K562 (cell line): Measurements from ENCODE around the gene FPR1. TPM values are rescaled to one million over a fixed set of nuclear protein-coding genes. Genes with fewer than 3 reads are reported as not detected.

Experiments used
- ARHGAP35 ChIP-seq: fragments of 450-650 bp; IDR thresholded peaks from 2 replicates; pipeline ENCODE4 v1.6.1; 2018; ENCODE audit not compliant: partially characterized antibody
- E2F5 ChIP-seq: sonication (generic); formaldehyde crosslinking; IDR thresholded peaks from 2 replicates; pipeline ENCODE4 v1.8.0; 2022; ENCODE audit warnings: mild to moderate bottlenecking, missing genetic modification reagents
- FUS ChIP-seq: fragments of 200-400 bp; formaldehyde crosslinking; optimal IDR thresholded peaks from 2 replicates; pipeline ENCODE3; 2017; ENCODE audit warnings: low read depth, low read length
- GABPA ChIP-seq: fragments of 200-800 bp; sonication (Bioruptor generic); conservative IDR thresholded peaks from 2 replicates; pipeline ENCODE4 v1.6.1; 2016; ENCODE audit warnings: low read depth, missing genetic modification characterization, missing compliant biosample characterization
- HLTF ChIP-seq: fragments of 450-650 bp; IDR thresholded peaks from 2 replicates; pipeline ENCODE4 v1.6.1; 2016
- LARP7 ChIP-seq: fragments of 450-650 bp; IDR thresholded peaks from 2 replicates; pipeline ENCODE4 v1.6.1; 2016
- MYNN ChIP-seq, 2 experiments: sonication (generic); formaldehyde crosslinking in 1 of 2; IDR thresholded peaks; 2 replicates each; pipeline versions ENCODE4 v1.5.0 to v1.6.1; 2016 to 2020; ENCODE audit warnings: antibody characterized with exemption in 1 of 2, missing genetic modification reagents in 1 of 2
- PBX2 ChIP-seq, 2 experiments: IDR thresholded peaks in 1 of 2; conservative IDR thresholded peaks in 1 of 2; 2 replicates each; pipeline ENCODE4 v1.6.1; 2016; ENCODE audit warnings: low read depth in 2 of 2, mild to moderate bottlenecking in 1 of 2, missing compliant biosample characterization in 1 of 2, missing genetic modification characterization in 1 of 2, moderate library complexity in 1 of 2
- POU5F1 ChIP-seq: fragments of 150-350 bp; IDR thresholded peaks from 2 replicates; pipeline ENCODE4 v1.6.1; 2014; ENCODE audit warnings: borderline replicate concordance, low read length, low read depth, mild to moderate bottlenecking; ENCODE audit not compliant: partially characterized antibody
- SMAD2 ChIP-seq: fragments of 150-350 bp; IDR thresholded peaks from 2 replicates; pipeline ENCODE4 v1.6.1; 2014; ENCODE audit warnings: low read depth, mild to moderate bottlenecking, low read length
- SMAD3 ChIP-seq: fragments of 450-650 bp; formaldehyde crosslinking; conservative IDR thresholded peaks from 2 replicates; pipeline ENCODE4 v1.4.0; 2020; ENCODE audit warnings: mild to moderate bottlenecking
- THRA ChIP-seq: fragments of 450-650 bp; IDR thresholded peaks from 2 replicates; pipeline ENCODE4 v1.6.1; 2017; ENCODE audit warnings: mild to moderate bottlenecking, moderate library complexity
- XRCC5 ChIP-seq: fragments of 200-400 bp; formaldehyde crosslinking; IDR thresholded peaks from 2 replicates; pipeline ENCODE4 v1.6.1; 2017; ENCODE audit warnings: low read depth, mild to moderate bottlenecking, low read length
- YY1 ChIP-seq, 3 experiments: IDR thresholded peaks; 2 replicates each; pipeline ENCODE4 v1.6.1; 2011; ENCODE audit warnings: low read length in 2 of 3, mild to moderate bottlenecking in 2 of 3, moderate library complexity in 2 of 3, borderline replicate concordance in 1 of 3, control low read depth in 1 of 3, low read depth in 1 of 3; ENCODE audit not compliant: insufficient read depth in 3 of 3, insufficient replicate concordance in 2 of 3, control insufficient read depth in 1 of 3, insufficient read length in 1 of 3; ENCODE audit errors: extremely low read depth in 1 of 3
- ZFP1 ChIP-seq: fragments of 450-650 bp; formaldehyde crosslinking; IDR thresholded peaks from 2 replicates; pipeline ENCODE4 v1.4.0; 2020; ENCODE audit warnings: mild to moderate bottlenecking, mixed read lengths
- ZNF174 ChIP-seq: fragments of 250-450 bp; sonication (Bioruptor Pico); IDR thresholded peaks from 2 replicates; pipeline ENCODE4 v1.4.0; 2020; ENCODE audit warnings: mild to moderate bottlenecking
- ZNF518B ChIP-seq: fragments of 250-450 bp; sonication (Bioruptor Pico); IDR thresholded peaks from 2 replicates; pipeline ENCODE4 v1.5.0; 2021; ENCODE audit warnings: mild to moderate bottlenecking, moderate library complexity
- ZNF830 ChIP-seq: fragments of 250-450 bp; sonication (Bioruptor Pico); IDR thresholded peaks from 2 replicates; pipeline ENCODE4 v1.5.0; 2021; ENCODE audit warnings: mild to moderate bottlenecking
- polyA plus RNA-seq, 8 experiments: library from polyadenylated mRNA; depleted of rRNA in 4 of 8; stranded (reverse) in 5 of 8; unstranded in 3 of 8; fragments of >200 nt; fragmentation: Nextera tagmentation in 2 of 8; fragmentation: Illumina TruSeq in 1 of 8; extraction: Ambion mirVana in 2 of 8; extraction: Trizol in 1 of 8; gene quantifications; 2 replicates each; pipeline versions ENCODE4 v1.2.1 to v1.2.3, GENCODE V29; 2011 to 2014; ENCODE audit warnings: inconsistent platforms in 1 of 8, missing spikeins in 1 of 8
- total RNA-seq, 7 experiments: library from RNA; depleted of rRNA in 6 of 7; stranded (reverse); fragments of >200 nt in 6 of 7; fragmentation: Illumina TruSeq in 2 of 7; extraction: Trizol in 2 of 7; gene quantifications; 2 replicates each; pipeline versions ENCODE4 v1.2.1 to v1.2.3, GENCODE V29; 2011 to 2021; ENCODE audit warnings: low replicate concordance in 1 of 7

FPR1 gene
- total and polyA plus RNA-seq, 9 of the 15 experiments (the other 6 are each of a cell fraction or from before 2014, with no cell fraction given), result 0.06 to 0.25 (median 0.14) TPM; not detected in 4

GRCh38 chr19:51786646-51787494, 35.2 kb upstream of the FPR1 start (continued):
- TF ChIP-seq ZNF518B (CRISPR knock-in tag), result 0 out of 2 replicates have a peak, but pooled peaks have one; percentile 62
- TF ChIP-seq PBX2 (CRISPR knock-in tag; IDR thresholded peaks at IDR 0.05; ENCODE audit: low read depth), result no peak
- TF ChIP-seq PBX2 (tag; conservative IDR thresholded peaks at IDR 0.05; ENCODE audit: low read depth), result peak; percentile 83
- no peak for TF ChIP-seq SMAD2
- TF ChIP-seq GABPA (tag), result peak; percentile 59
- TF ChIP-seq ARHGAP35, result no peak
- peak; percentile 98 for TF ChIP-seq SMAD3 (CRISPR knock-in tag)
- TF ChIP-seq LARP7, result no peak
- no peak for TF ChIP-seq POU5F1
- 0 out of 2 replicates have a peak, but pooled peaks have one; percentile 89 for TF ChIP-seq ZNF830 (CRISPR knock-in tag)
- no peak for TF ChIP-seq MYNN (IDR thresholded peaks at IDR 0.05)
- no peak for TF ChIP-seq MYNN (CRISPR knock-in tag; IDR thresholded peaks at IDR 0.05)
- peak; percentile 84 for TF ChIP-seq ZFP1
- TF ChIP-seq E2F5 (CRISPR knock-in tag), result no peak
- no peak for TF ChIP-seq ZNF174 (CRISPR knock-in tag)
- TF ChIP-seq THRA, result no peak
- no peak for TF ChIP-seq XRCC5
- TF ChIP-seq FUS, result no peak
- no peak for TF ChIP-seq HLTF
- TF ChIP-seq YY1 (IDR thresholded peaks at IDR 0.05; ENCODE audit: borderline replicate concordance in 1 of 3, control insufficient read depth in 1 of 3, extremely low read depth in 1 of 3, insufficient read depth in 3 of 3, insufficient read length in 1 of 3, insufficient replicate concordance in 2 of 3, low read depth in 1 of 3, low read length in 2 of 3), result peak in 1 of 3 experiments; percentile 41
